Activated T-cell treated with anti-CD3 and anti-CD28 coated beads, Interleukin-2, amount 50 U/mL, for 48 hours (primary cell): ENCODE results near the gene WEE1.

Experiments
- DNase-seq, 2 experiments: peaks; one replicate each; pipeline ENCODE4 v3.0.0-alpha.2; 2020

WEE1 gene

GRCh38 chr11:9625728-9626127 is 52.3 kb downstream of the WEE1 start:
- no peak for DNase-seq

- no peak for DNase-seq
Observed at GRCh38 chr11:9626496-9627394, 53.3 kb downstream of the WEE1 start.

- DNase-seq, result no peak
Observed at GRCh38 chr11:9629064-9629463, 55.6 kb downstream of the WEE1 start.

GRCh38 chr11:9633679-9634078 is 60.2 kb downstream of the WEE1 start:
- no peak for DNase-seq

- DNase-seq, result no peak
Observed at GRCh38 chr11:9636691-9637090, 63.2 kb downstream of the WEE1 start.

- no peak for DNase-seq
Observed at GRCh38 chr11:9639099-9639498, 65.6 kb downstream of the WEE1 start.
